Astrocyte (in vitro differentiated cells and primary cell): ENCODE measurements around the gene ARL15. TPM values are rescaled to one million over a fixed set of nuclear protein-coding genes. Genes with fewer than 3 reads are reported as not detected.
A peak's percentile ranks its signal among the peaks of the same experiment; 100 is the strongest.

Experiments
- DNase-seq: peaks from one replicate; pipeline ENCODE4 v3.0.0-alpha.2; 2010; ENCODE audit warnings: low read depth
- FAIRE-seq: peaks from 2 replicates; lab custom pipeline; 2011; peaks lifted over from hg19 to GRCh38; lab: Jason Lieb, UNC
- H2AFZ ChIP-seq: 2 replicates; pipeline ENCODE4 v1.6.0; 2012; ENCODE audit warnings: low read depth, low read length, inconsistent platforms
- H3K27ac ChIP-seq: 2 replicates; pipeline ENCODE4 v1.5.1; 2011; ENCODE audit warnings: low read depth, low read length, inconsistent platforms
- H3K27me3 ChIP-seq: 2 replicates; pipeline ENCODE4 v1.6.0; 2011; ENCODE audit warnings: low read length, inconsistent platforms; ENCODE audit not compliant: insufficient read depth
- H3K36me3 ChIP-seq: 2 replicates; pipeline ENCODE4 v1.5.1; 2011; ENCODE audit warnings: low read length, inconsistent platforms; ENCODE audit not compliant: insufficient read depth
- H3K4me1 ChIP-seq: 2 replicates; pipeline ENCODE4 v1.5.1; 2011; ENCODE audit warnings: low read length, inconsistent platforms; ENCODE audit not compliant: insufficient read depth
- H3K4me2 ChIP-seq: 2 replicates; pipeline ENCODE4 v1.6.0; 2012; ENCODE audit warnings: low read length, inconsistent platforms
- H3K4me3 ChIP-seq: 2 replicates; pipeline ENCODE4 v1.5.1; 2011; ENCODE audit warnings: low read depth, mild to moderate bottlenecking, low read length, inconsistent platforms; ENCODE audit not compliant: insufficient read depth
- H3K79me2 ChIP-seq: 2 replicates; pipeline ENCODE4 v1.6.0; 2012; ENCODE audit warnings: mild to moderate bottlenecking, low read length, inconsistent platforms; ENCODE audit not compliant: insufficient read depth
- H3K9ac ChIP-seq: 2 replicates; pipeline ENCODE4 v1.6.0; 2012; ENCODE audit warnings: mild to moderate bottlenecking, low read length, inconsistent platforms
- H3K9me3 ChIP-seq: 2 replicates; pipeline ENCODE4 v1.5.1; 2012; ENCODE audit warnings: low read depth, mild to moderate bottlenecking, low read length, inconsistent platforms; ENCODE audit not compliant: insufficient read depth
- H4K20me1 ChIP-seq: 2 replicates; pipeline ENCODE4 v1.6.0; 2012; ENCODE audit warnings: low read length, inconsistent platforms; ENCODE audit not compliant: insufficient read depth
- H3K27ac Mint-ChIP-seq: one replicate; pipeline ENCODE4 v1.8.0; 2021; ENCODE audit warnings: mild to moderate bottlenecking, mixed read lengths; ENCODE audit not compliant: unreplicated experiment
- H3K27me3 Mint-ChIP-seq: one replicate; pipeline ENCODE4 v1.8.0; 2021; ENCODE audit warnings: low read depth, mixed read lengths; ENCODE audit not compliant: unreplicated experiment
- H3K36me3 Mint-ChIP-seq: one replicate; pipeline ENCODE4 v1.8.0; 2021; ENCODE audit warnings: low read depth, mixed read lengths; ENCODE audit not compliant: unreplicated experiment
- H3K4me1 Mint-ChIP-seq: one replicate; pipeline ENCODE4 v1.8.0; 2021; ENCODE audit warnings: low read depth, mixed read lengths; ENCODE audit not compliant: unreplicated experiment
- H3K4me3 Mint-ChIP-seq: one replicate; pipeline ENCODE4 v1.8.0; 2021; ENCODE audit warnings: mild to moderate bottlenecking, moderate library complexity, mixed read lengths; ENCODE audit not compliant: unreplicated experiment
- H3K9me3 Mint-ChIP-seq: one replicate; pipeline ENCODE4 v1.8.0; 2021; ENCODE audit warnings: mild to moderate bottlenecking, mixed read lengths; ENCODE audit not compliant: unreplicated experiment
- CTCF ChIP-seq: IDR thresholded peaks from 2 replicates; pipeline ENCODE4 v1.5.1; 2011; ENCODE audit warnings: low read depth, mild to moderate bottlenecking, inconsistent platforms, low read length, moderate library complexity; ENCODE audit not compliant: insufficient read depth
- EZH2 ChIP-seq: IDR thresholded peaks from 2 replicates; pipeline ENCODE4 v1.6.1; 2012; ENCODE audit warnings: mild to moderate bottlenecking, low read length, inconsistent platforms; ENCODE audit not compliant: insufficient read depth
- total RNA-seq: library from RNA; stranded (reverse); gene quantifications from 2 replicates; pipeline ENCODE4 v1.2.1, GENCODE V29; 2021

Gene ARL15
- total RNA-seq, 1 donor from 2014 or later = 29.1 TPM

DNA sequence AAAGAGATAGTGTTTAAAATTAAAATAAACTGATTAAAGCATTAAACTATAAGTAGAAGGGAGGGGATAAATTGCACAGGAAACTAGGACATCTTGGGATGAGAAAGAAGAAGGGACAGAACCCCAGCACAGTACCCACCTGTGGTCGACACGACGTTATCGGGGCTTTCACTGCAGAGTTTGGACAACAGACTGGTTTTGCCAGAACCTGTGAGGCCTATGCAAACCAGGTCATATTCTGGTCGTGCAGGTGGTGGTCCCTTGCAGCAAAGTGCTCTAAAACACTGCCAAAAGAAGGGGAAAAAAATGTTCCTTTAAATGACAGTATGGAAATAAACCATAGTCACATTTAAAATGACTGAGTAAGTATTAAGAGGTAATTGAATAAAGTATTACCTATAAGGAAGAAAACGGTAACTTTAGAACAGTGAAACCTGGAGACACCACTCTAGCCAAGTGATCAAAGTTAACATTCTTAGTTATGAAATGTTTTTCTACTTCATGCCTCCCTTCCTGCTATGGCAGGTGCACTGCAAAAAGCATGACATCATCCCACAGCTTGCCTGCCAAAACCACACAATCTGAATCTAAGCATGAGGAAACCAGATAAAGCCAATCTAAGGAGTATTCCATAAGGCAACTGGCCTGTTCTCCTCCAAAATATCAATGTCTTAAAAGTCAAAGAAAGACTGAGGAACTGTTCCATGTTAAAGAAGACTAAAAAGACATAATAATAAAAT is 138.6 kb downstream of the ARL15 start:
- no peak overlapping the region for H3K27ac ChIP-seq
- peaks cover 4% of the 10 kb centered on the region for H3K9me3 Mint-ChIP-seq
- peaks cover 1% of the 10 kb centered on the region for H3K79me2 ChIP-seq
- H3K4me3 ChIP-seq = no peak overlapping the region
- peaks cover 13% of the 10 kb centered on the region for H4K20me1 ChIP-seq
- TF ChIP-seq EZH2 = no peak
- no peak for TF ChIP-seq CTCF
- H3K36me3 Mint-ChIP-seq = peaks cover 14% of the 10 kb centered on the region
- no peaks in the 10 kb centered on the region for H3K36me3 ChIP-seq
- peaks cover 9% of the 10 kb centered on the region for H3K4me1 Mint-ChIP-seq
- no peak overlapping the region for H3K4me3 Mint-ChIP-seq
- no peak overlapping the region for H3K4me2 ChIP-seq
- H3K27me3 ChIP-seq = no peaks in the 10 kb centered on the region
- H3K9me3 ChIP-seq = no peaks in the 10 kb centered on the region
- H3K27ac Mint-ChIP-seq = no peak overlapping the region
- FAIRE-seq (no peak), DNase-seq (peak; percentile 76)
- H3K4me1 ChIP-seq = no peaks in the 10 kb centered on the region
- H3K9ac ChIP-seq = no peak overlapping the region
- H2AFZ ChIP-seq = no peak overlapping the region
- H3K27me3 Mint-ChIP-seq = no peaks in the 10 kb centered on the region

GRCh38 chr5:54165687-54166086 is 144.7 kb downstream of the ARL15 start:
- Histone ChIP-seq H3K4me1 (no peaks in the 10 kb centered on the region), H3K27ac (no peak overlapping the region), H3K9me3 (no peaks in the 10 kb centered on the region), H3K9ac (no peak overlapping the region), H3K4me3 (no peak overlapping the region), H3K27me3 (no peaks in the 10 kb centered on the region), H3K4me2 (no peak overlapping the region), H2AFZ (no peak overlapping the region), H4K20me1 (no peaks in the 10 kb centered on the region), H3K36me3 (no peaks in the 10 kb centered on the region), H3K79me2 (no peaks in the 10 kb centered on the region)
- no peak for DNase-seq
- H3K36me3 Mint-ChIP-seq = peaks cover 13% of the 10 kb centered on the region
- TF ChIP-seq EZH2 (no peak), CTCF (no peak)
- H3K4me3 Mint-ChIP-seq = no peak overlapping the region
- no peak for FAIRE-seq
- H3K27ac Mint-ChIP-seq = no peak overlapping the region
- peaks cover 4% of the 10 kb centered on the region for H3K9me3 Mint-ChIP-seq
- H3K4me1 Mint-ChIP-seq = no peaks in the 10 kb centered on the region
- no peaks in the 10 kb centered on the region for H3K27me3 Mint-ChIP-seq

DNA sequence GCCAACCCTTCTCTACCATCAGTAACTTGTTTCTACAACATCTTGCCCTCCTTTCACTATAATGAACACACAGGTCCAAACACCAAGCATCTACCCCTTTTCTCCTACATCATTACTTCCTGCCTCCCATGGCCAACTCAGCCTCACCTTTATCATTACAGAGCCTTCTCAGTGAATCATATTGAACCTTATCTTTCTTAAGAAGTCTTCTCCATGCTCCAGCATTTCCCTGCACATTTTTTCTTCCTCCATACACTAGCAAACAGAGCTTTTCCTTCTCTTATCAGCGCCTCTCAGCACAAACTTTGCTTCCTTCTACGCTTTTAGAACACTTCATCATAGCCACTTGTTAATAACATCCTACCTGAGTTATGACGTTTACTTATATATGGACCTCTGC is 148.2 kb downstream of the ARL15 start:
- Histone ChIP-seq H4K20me1 (no peaks in the 10 kb centered on the region), H3K27me3 (no peaks in the 10 kb centered on the region), H2AFZ (no peak overlapping the region), H3K4me1 (no peaks in the 10 kb centered on the region), H3K36me3 (no peaks in the 10 kb centered on the region), H3K4me3 (no peak overlapping the region), H3K27ac (no peak overlapping the region), H3K4me2 (no peak overlapping the region), H3K9me3 (no peaks in the 10 kb centered on the region), H3K9ac (no peak overlapping the region), H3K79me2 (no peaks in the 10 kb centered on the region)
- no peak for TF ChIP-seq EZH2
- no peak for TF ChIP-seq CTCF
- no peak for FAIRE-seq
- Mint-ChIP-seq H3K9me3 (peaks cover under 1% of the 10 kb centered on the region), H3K4me3 (no peak overlapping the region), H3K36me3 (peaks cover 4% of the 10 kb centered on the region), H3K27ac (no peak overlapping the region), H3K27me3 (no peaks in the 10 kb centered on the region), H3K4me1 (peaks cover 16% of the 10 kb centered on the region)
- DNase-seq = no peak
